Loucy (cell line): ENCODE results near the gene ZBTB16.
A peak's percentile ranks its signal among the peaks of the same experiment; 100 is the strongest.

ENCODE experiments used
- H2AFZ ChIP-seq: fragments of 200-600 bp; sonication (generic); 2 replicates; pipeline ENCODE4 v1.6.0; 2016; ENCODE audit warnings: antibody characterized with exemption, mild to moderate bottlenecking, low read length, moderate library complexity
- H3F3A ChIP-seq: fragments of 200-600 bp; 2 replicates; pipeline ENCODE4 v1.6.0; 2016; ENCODE audit warnings: antibody characterized with exemption, low read depth, mild to moderate bottlenecking
- H3K27me3 ChIP-seq: fragments of 200-600 bp; sonication (generic); 2 replicates; pipeline ENCODE4 v1.6.1; 2014; ENCODE audit warnings: low read length, mild to moderate bottlenecking; ENCODE audit not compliant: insufficient read depth, poor library complexity, severe bottlenecking
- H3K36me3 ChIP-seq: fragments of 200-600 bp; sonication (generic); 2 replicates; pipeline ENCODE4 v1.6.1; 2016; ENCODE audit warnings: low read length; ENCODE audit not compliant: insufficient read depth
- H3K4me1 ChIP-seq: fragments of 200-600 bp; sonication (generic); 2 replicates; pipeline ENCODE4 v1.5.1; 2014; ENCODE audit warnings: low read length, mild to moderate bottlenecking; ENCODE audit not compliant: insufficient read depth, poor library complexity, severe bottlenecking
- H3K4me2 ChIP-seq: fragments of 200-600 bp; sonication (generic); 2 replicates; pipeline ENCODE4 v1.6.0; 2014; ENCODE audit warnings: antibody characterized with exemption, low read length, low read depth, mild to moderate bottlenecking; ENCODE audit not compliant: poor library complexity, severe bottlenecking
- H3K4me3 ChIP-seq: fragments of 200-600 bp; sonication (generic); 2 replicates; pipeline ENCODE4 v1.5.1; 2014; ENCODE audit warnings: low read length, mild to moderate bottlenecking, mixed read lengths; ENCODE audit not compliant: poor library complexity, severe bottlenecking
- H3K79me2 ChIP-seq: fragments of 200-600 bp; sonication (generic); 2 replicates; pipeline ENCODE4 v1.6.1; 2014; ENCODE audit warnings: low read length; ENCODE audit not compliant: insufficient read depth
- H3K9ac ChIP-seq: fragments of 200-600 bp; sonication (generic); 2 replicates; pipeline ENCODE4 v1.6.0; 2014; ENCODE audit warnings: mild to moderate bottlenecking, low read depth, low read length, moderate library complexity; ENCODE audit not compliant: poor library complexity, severe bottlenecking
- H3K9me2 ChIP-seq: fragments of 200-600 bp; sonication (generic); replicated peaks from 2 replicates; pipeline ENCODE4 v1.6.1; 2016; ENCODE audit warnings: low read depth, low read length, mixed read lengths
- H3K9me3 ChIP-seq: fragments of 200-600 bp; sonication (generic); 2 replicates; pipeline ENCODE4 v1.6.1; 2014; ENCODE audit warnings: mild to moderate bottlenecking, antibody characterized with exemption, low read length, low read depth; ENCODE audit not compliant: insufficient read depth
- H4K20me1 ChIP-seq: fragments of 200-600 bp; sonication (generic); 2 replicates; pipeline ENCODE4 v1.6.0; 2014; ENCODE audit warnings: antibody characterized with exemption, low read length, mild to moderate bottlenecking; ENCODE audit not compliant: insufficient read depth, poor library complexity, severe bottlenecking
- EZH2phosphoT487 ChIP-seq: fragments of 200-600 bp; IDR thresholded peaks from 2 replicates; pipeline ENCODE4 v1.6.1; 2018; ENCODE audit warnings: antibody characterized with exemption, mild to moderate bottlenecking, moderate library complexity, borderline replicate concordance
- TF ChIP-seq, protein P1 (sequence below): fragments of 200-600 bp; sonication (generic); conservative IDR thresholded peaks from 2 replicates; pipeline ENCODE4 v1.5.1; 2014; ENCODE audit warnings: mild to moderate bottlenecking, antibody characterized with exemption, low read length

The ZBTB16 gene

DNA sequence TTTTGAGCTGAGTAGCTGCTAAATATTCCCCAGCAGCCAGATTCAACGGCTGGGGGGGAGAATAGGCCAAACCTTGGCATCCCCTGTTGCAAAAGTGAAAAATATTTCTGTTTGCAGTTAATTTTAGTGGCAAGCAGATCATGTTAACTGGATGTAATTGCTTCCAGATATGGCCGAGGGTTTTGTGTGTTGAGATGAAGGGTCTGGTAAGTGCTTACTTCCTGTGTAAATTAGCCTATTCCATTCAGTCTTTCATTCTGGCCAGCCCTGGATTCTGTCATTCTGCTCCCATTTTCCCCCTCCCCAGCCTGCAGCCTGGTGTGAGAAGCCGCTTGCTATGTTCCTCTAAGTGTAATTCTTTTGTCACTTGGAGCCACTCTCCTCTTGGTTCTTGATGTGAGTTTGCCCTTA lies 17.4 kb downstream of the ZBTB16 start:
- Histone ChIP-seq H3K9ac (peak overlapping the region; percentile 91), H2AFZ (no peak overlapping the region), H3K36me3 (no peaks in the 10 kb centered on the region), H4K20me1 (no peaks in the 10 kb centered on the region), H3K27me3 (no peaks in the 10 kb centered on the region), H3K79me2 (peaks cover 11% of the 10 kb centered on the region; the same call in 1 of the 2 replicates), H3K4me1 (peaks cover 91% of the 10 kb centered on the region), H3K4me3 (peak overlapping the region; percentile 63), H3K9me2 (no peaks in the 10 kb centered on the region), H3F3A (0 out of 2 replicates have a peak, but pooled peaks cover 2% of the 10 kb centered on the region), H3K4me2 (peak overlapping the region; percentile 76), H3K9me3 (no peaks in the 10 kb centered on the region)
- TF ChIP-seq, protein P1, sequence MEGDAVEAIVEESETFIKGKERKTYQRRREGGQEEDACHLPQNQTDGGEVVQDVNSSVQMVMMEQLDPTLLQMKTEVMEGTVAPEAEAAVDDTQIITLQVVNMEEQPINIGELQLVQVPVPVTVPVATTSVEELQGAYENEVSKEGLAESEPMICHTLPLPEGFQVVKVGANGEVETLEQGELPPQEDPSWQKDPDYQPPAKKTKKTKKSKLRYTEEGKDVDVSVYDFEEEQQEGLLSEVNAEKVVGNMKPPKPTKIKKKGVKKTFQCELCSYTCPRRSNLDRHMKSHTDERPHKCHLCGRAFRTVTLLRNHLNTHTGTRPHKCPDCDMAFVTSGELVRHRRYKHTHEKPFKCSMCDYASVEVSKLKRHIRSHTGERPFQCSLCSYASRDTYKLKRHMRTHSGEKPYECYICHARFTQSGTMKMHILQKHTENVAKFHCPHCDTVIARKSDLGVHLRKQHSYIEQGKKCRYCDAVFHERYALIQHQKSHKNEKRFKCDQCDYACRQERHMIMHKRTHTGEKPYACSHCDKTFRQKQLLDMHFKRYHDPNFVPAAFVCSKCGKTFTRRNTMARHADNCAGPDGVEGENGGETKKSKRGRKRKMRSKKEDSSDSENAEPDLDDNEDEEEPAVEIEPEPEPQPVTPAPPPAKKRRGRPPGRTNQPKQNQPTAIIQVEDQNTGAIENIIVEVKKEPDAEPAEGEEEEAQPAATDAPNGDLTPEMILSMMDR, result no peak
- no peak for TF ChIP-seq EZH2phosphoT487

GRCh38 chr11:114077482-114078305 lies 18.2 kb downstream of the ZBTB16 start:
- 0 out of 2 replicates have a peak, but pooled peaks cover 5% of the 10 kb centered on the region for H3F3A ChIP-seq
- H3K9me3 ChIP-seq, result no peaks in the 10 kb centered on the region
- H2AFZ ChIP-seq, result no peak overlapping the region
- H3K36me3 ChIP-seq, result no peaks in the 10 kb centered on the region
- H3K4me3 ChIP-seq, result peak overlapping the region; percentile 63
- H3K4me2 ChIP-seq, result peak overlapping the region; percentile 76
- peak overlapping the region; percentile 91 for H3K9ac ChIP-seq
- H3K9me2 ChIP-seq, result no peaks in the 10 kb centered on the region
- H3K27me3 ChIP-seq, result no peaks in the 10 kb centered on the region
- H3K4me1 ChIP-seq, result peaks cover 91% of the 10 kb centered on the region
- H3K79me2 ChIP-seq, result peaks cover 11% of the 10 kb centered on the region; the same call in 1 of the 2 replicates
- H4K20me1 ChIP-seq, result no peaks in the 10 kb centered on the region
- TF ChIP-seq, protein P1, result no peak
- TF ChIP-seq EZH2phosphoT487, result no peak

GRCh38 chr11:114078423-114078822 lies 18.9 kb downstream of the ZBTB16 start:
- no peaks in the 10 kb centered on the region for H3K27me3 ChIP-seq
- H3K4me2 ChIP-seq, result peak overlapping the region; percentile 76
- H3K9me2 ChIP-seq, result no peaks in the 10 kb centered on the region
- H3K79me2 ChIP-seq, result peaks cover 11% of the 10 kb centered on the region; the same call in 1 of the 2 replicates
- TF ChIP-seq, protein P1, result no peak
- no peak for TF ChIP-seq EZH2phosphoT487
- peak overlapping the region; percentile 91 for H3K9ac ChIP-seq
- peaks cover 5% of the 10 kb centered on the region; the same call in 1 of the 2 replicates for H3F3A ChIP-seq
- no peaks in the 10 kb centered on the region for H3K36me3 ChIP-seq
- H4K20me1 ChIP-seq, result no peaks in the 10 kb centered on the region
- no peaks in the 10 kb centered on the region for H3K9me3 ChIP-seq
- H2AFZ ChIP-seq, result no peak overlapping the region
- peak overlapping the region; percentile 63 for H3K4me3 ChIP-seq
- H3K4me1 ChIP-seq, result peaks cover 88% of the 10 kb centered on the region
